SK-N-SH (cell line): Measurements from ENCODE around the gene CHRNB1. TPM values are rescaled to one million over a fixed set of nuclear protein-coding genes. Genes with fewer than 3 reads are reported as not detected.

ENCODE experiments used
- CTCF ChIA-PET: fragments of 300-600, 350-600 bp; formaldehyde crosslinking; extraction: SDS; loops from one replicate; lab custom pipeline; 2021; lab: Yijun Ruan, JAX
- POLR2A ChIA-PET: fragments of 350-600 bp; sonication (Branson Sonifier 250); formaldehyde crosslinking; extraction: SDS; loops from one replicate; lab custom pipeline; 2020; ENCODE audit warnings: antibody characterized with exemption, inconsistent platforms; lab: Yijun Ruan, JAX
- DNase-seq: peaks from one replicate; pipeline ENCODE4 v3.0.0; 2012
- H2AFZ ChIP-seq: fragments of 200-600 bp; sonication (generic); 2 replicates; pipeline ENCODE4 v1.8.1; 2016; ENCODE audit warnings: antibody characterized with exemption, mild to moderate bottlenecking, low read depth
- H3F3A ChIP-seq: fragments of 200-600 bp; sonication (generic); replicated peaks from 2 replicates; pipeline ENCODE3; 2016; ENCODE audit warnings: antibody characterized with exemption, mild to moderate bottlenecking; ENCODE audit not compliant: insufficient read depth
- H3K27ac ChIP-seq, 2 experiments: fragments of 200-500 bp in 1 of 2; fragments of 200-600 bp in 1 of 2; sonication (Bioruptor generic) in 1 of 2; sonication (generic), shearing (Covaris generic) in 1 of 2; 2 replicates each; pipeline versions ENCODE4 v1.5.1 to v1.6.1; 2014 to 2016; ENCODE audit warnings: low read depth in 2 of 2, inconsistent platforms in 1 of 2, low read length in 1 of 2, mild to moderate bottlenecking in 1 of 2, mixed read lengths in 1 of 2
- H3K27me3 ChIP-seq: fragments of 200-600 bp; sonication (generic), shearing (Covaris generic); 2 replicates; pipeline ENCODE4 v1.6.1; 2016; ENCODE audit warnings: mixed run types; ENCODE audit not compliant: insufficient read depth
- H3K36me3 ChIP-seq, 2 experiments: fragments of 200-500 bp in 1 of 2; fragments of 200-600 bp in 1 of 2; sonication (Bioruptor generic) in 1 of 2; sonication (generic) in 1 of 2; replicated peaks in 1 of 2; 2 replicates each; pipeline versions ENCODE3 to v1.5.1; 2014 to 2016; ENCODE audit warnings: low read length in 1 of 2, mild to moderate bottlenecking in 1 of 2; ENCODE audit not compliant: insufficient read depth in 2 of 2, control insufficient read depth in 1 of 2
- H3K4me1 ChIP-seq, 2 experiments: fragments of 200-500 bp in 1 of 2; fragments of 200-600 bp in 1 of 2; sonication (Bioruptor generic) in 1 of 2; sonication (generic), shearing (Covaris generic) in 1 of 2; 2 replicates each; pipeline versions ENCODE4 v1.5.1 to v1.6.1; 2014 to 2016; ENCODE audit warnings: low read depth in 1 of 2, low read length in 1 of 2, mixed run types in 1 of 2; ENCODE audit not compliant: insufficient read depth in 2 of 2, control insufficient read depth in 1 of 2
- H3K4me2 ChIP-seq: fragments of 200-600 bp; sonication (generic), shearing (Covaris generic); 2 replicates; pipeline ENCODE4 v1.6.1; 2017; ENCODE audit warnings: mixed run types
- H3K4me3 ChIP-seq, 2 experiments: fragments of 200-500 bp in 1 of 2; fragments of 200-600 bp in 1 of 2; sonication (Bioruptor generic) in 1 of 2; sonication (generic), shearing (Covaris generic) in 1 of 2; 2 replicates each; pipeline versions ENCODE4 v1.5.1 to v1.8.1; 2014 to 2016; ENCODE audit warnings: low read depth in 2 of 2, inconsistent platforms in 1 of 2, low read length in 1 of 2, mild to moderate bottlenecking in 1 of 2, mixed read lengths in 1 of 2, moderate library complexity in 1 of 2
- H3K79me2 ChIP-seq: fragments of 200-600 bp; sonication (generic); 2 replicates; pipeline ENCODE4 v1.8.1; 2017; ENCODE audit warnings: mild to moderate bottlenecking; ENCODE audit not compliant: insufficient read depth
- H3K9ac ChIP-seq: fragments of 200-600 bp; sonication (generic); 2 replicates; pipeline ENCODE4 v1.6.1; 2017; ENCODE audit warnings: mixed run types
- H3K9me2 ChIP-seq: fragments of 200-600 bp; sonication (generic); 2 replicates; pipeline ENCODE4 v1.6.1; 2017; ENCODE audit warnings: mixed run types
- H3K9me3 ChIP-seq: fragments of 200-600 bp; sonication (generic); 2 replicates; pipeline ENCODE4 v1.6.1; 2017; ENCODE audit warnings: mixed run types, mild to moderate bottlenecking, moderate library complexity
- H4K20me1 ChIP-seq: fragments of 200-600 bp; sonication (generic); 2 replicates; pipeline ENCODE4 v1.6.1; 2017; ENCODE audit warnings: mild to moderate bottlenecking, mixed run types; ENCODE audit not compliant: insufficient read depth
- CHD2 ChIP-seq: fragments of 150-350 bp; IDR thresholded peaks from 2 replicates; pipeline ENCODE4 v1.6.1; 2018; ENCODE audit warnings: low read length; ENCODE audit not compliant: partially characterized antibody
- CTCF ChIP-seq: fragments of 200-600 bp; sonication (generic); IDR thresholded peaks from 2 replicates; pipeline ENCODE4 v1.6.1; 2017; ENCODE audit warnings: antibody characterized with exemption, mild to moderate bottlenecking, moderate library complexity
- EZH2phosphoT487 ChIP-seq: fragments of 200-600 bp; sonication (generic); IDR thresholded peaks from 2 replicates; pipeline ENCODE4 v1.6.1; 2017; ENCODE audit warnings: low read depth, mixed run types, mild to moderate bottlenecking, antibody characterized with exemption, moderate library complexity, borderline replicate concordance
- FOSL2 ChIP-seq: IDR thresholded peaks from 2 replicates; pipeline ENCODE4 v1.4.0; 2012; ENCODE audit warnings: low read depth, mild to moderate bottlenecking, moderate library complexity, borderline replicate concordance
- GABPA ChIP-seq: IDR thresholded peaks from 2 replicates; pipeline ENCODE4 v1.4.0; 2012; ENCODE audit warnings: low read depth, mild to moderate bottlenecking
- GATA2 ChIP-seq: sonication (generic); formaldehyde crosslinking; IDR thresholded peaks from 2 replicates; pipeline ENCODE4 v1.5.0; 2020; ENCODE audit warnings: mild to moderate bottlenecking, missing genetic modification reagents
- JUND ChIP-seq: IDR thresholded peaks from 2 replicates; pipeline ENCODE4 v1.4.0; 2012
- MAX ChIP-seq: IDR thresholded peaks from 2 replicates; pipeline ENCODE4 v1.4.0; 2012; ENCODE audit warnings: low read depth
- MEF2A ChIP-seq: IDR thresholded peaks from 2 replicates; pipeline ENCODE4 v1.4.0; 2012; ENCODE audit warnings: low read depth, borderline replicate concordance
- MXI1 ChIP-seq: IDR thresholded peaks from 2 replicates; pipeline ENCODE4 v1.6.1; 2012; ENCODE audit warnings: mild to moderate bottlenecking, low read depth, low read length, improper control_type of control experiment
- RAD21 ChIP-seq: IDR thresholded peaks from 2 replicates; pipeline ENCODE4 v1.6.1; 2012; ENCODE audit warnings: mild to moderate bottlenecking, low read length
- RCOR1 ChIP-seq: fragments of 150-350 bp; IDR thresholded peaks from 2 replicates; pipeline ENCODE4 v1.6.1; 2017; ENCODE audit warnings: antibody characterized with exemption, low read length
- REST ChIP-seq: IDR thresholded peaks from 2 replicates; pipeline ENCODE4 v1.6.1; 2012; ENCODE audit warnings: mild to moderate bottlenecking, low read depth, low read length, moderate library complexity
- RFX5 ChIP-seq: IDR thresholded peaks from 2 replicates; pipeline ENCODE4 v1.6.1; 2012; ENCODE audit warnings: mild to moderate bottlenecking, improper control_type of control experiment, low read length
- RXRA ChIP-seq: IDR thresholded peaks from 2 replicates; pipeline ENCODE4 v1.4.0; 2012; ENCODE audit warnings: low read depth, mild to moderate bottlenecking, borderline replicate concordance
- SIN3A ChIP-seq: IDR thresholded peaks from 2 replicates; pipeline ENCODE4 v1.6.1; 2012; ENCODE audit warnings: low read depth, mild to moderate bottlenecking, low read length, moderate library complexity, borderline replicate concordance
- SMC3 ChIP-seq: IDR thresholded peaks from 2 replicates; pipeline ENCODE4 v1.6.1; 2012; ENCODE audit warnings: low read depth, low read length, improper control_type of control experiment
- TAF1 ChIP-seq: IDR thresholded peaks from 2 replicates; pipeline ENCODE4 v1.6.1; 2012; ENCODE audit warnings: low read depth, mild to moderate bottlenecking, low read length, moderate library complexity, borderline replicate concordance
- TCF12 ChIP-seq: IDR thresholded peaks from 2 replicates; pipeline ENCODE4 v1.4.0; 2012
- USF1 ChIP-seq: IDR thresholded peaks from 2 replicates; pipeline ENCODE4 v1.4.0; 2012; ENCODE audit warnings: low read depth, borderline replicate concordance
- WGBS: methylation state at CpG from one replicate; pipeline ENCODE4 v1.1.6; 2017; ENCODE audit warnings: low lambda C conversion rate; 5-methylcytosine and 5-hydroxymethylcytosine counted together
- polyA plus RNA-seq, 3 experiments: library from polyadenylated mRNA; depleted of rRNA; stranded (reverse); fragments of >200 nt; gene quantifications; 2 replicates each; pipeline ENCODE4 v1.2.3, GENCODE V29; 2012

The CHRNB1 gene
- polyA plus RNA-seq, 1 of the 3 experiments (the other 2 are of a cell fraction): 26.8 TPM

GRCh38 chr17:7408252-7408727, 36.6 kb upstream of the CHRNB1 start:
- Histone ChIP-seq H3K9ac (no peak overlapping the region), H3K27me3 (no peaks in the 10 kb centered on the region), H3K27ac (no peak overlapping the region), H4K20me1 (peaks cover 11% of the 10 kb centered on the region; the same call in 1 of the 2 replicates), H3F3A (peaks cover 5% of the 10 kb centered on the region), H3K36me3 (peaks cover 8 to 34% of the 10 kb centered on the region in 2 experiments), H3K4me3 (no peak overlapping the region), H3K4me2 (no peak overlapping the region), H3K9me3 (no peaks in the 10 kb centered on the region), H3K79me2 (peaks cover 28% of the 10 kb centered on the region), H3K4me1 (peaks cover 0 to 15% of the 10 kb centered on the region in 2 experiments; a peak in 1 of 4 replicates), H3K9me2 (no peaks in the 10 kb centered on the region), H2AFZ (no peak overlapping the region)
- ChIA-PET CTCF (interaction anchor here (1.2 to 4.9 kb wide), 2 partner anchors 53 to 152 kb away, joined by 4 to 28 read pairs; partner anchors contain the start of gene TMEM95), POLR2A (no interaction called here)
- DNase-seq: no peak
- TF ChIP-seq GATA2 (CRISPR knock-in tag) (no peak), RXRA (no peak), TAF1 (no peak), JUND (no peak), RAD21 (no peak), GABPA (no peak), EZH2phosphoT487 (no peak), FOSL2 (no peak), RFX5 (no peak), SIN3A (no peak), REST (no peak), RCOR1 (no peak), USF1 (no peak), MXI1 (no peak), SMC3 (no peak), CTCF (no peak), CHD2 (no peak), MEF2A (no peak), TCF12 (no peak), MAX (no peak)
- 97% methylated on average over 32 of the region's 58 CpGs for WGBS
